IPS DF 19.7 (cell line): ENCODE results near the gene LYRM4.

Source experiments
- DNase-seq: peaks from one replicate; pipeline ENCODE4 v3.0.0-alpha.2; 2013; ENCODE audit warnings: low read depth, low spot score

LYRM4 gene

GRCh38 chr6:5146398-5146797 lies 114.4 kb downstream of the LYRM4 start:
- no peak for DNase-seq

- no peak for DNase-seq
Observed at GRCh38 chr6:5143634-5144311, 117.0 kb downstream of the LYRM4 start.

- no peak for DNase-seq
Observed at GRCh38 chr6:5142915-5143314, 117.8 kb downstream of the LYRM4 start.

GRCh38 chr6:5142131-5142530 lies 118.6 kb downstream of the LYRM4 start:
- no peak for DNase-seq

GRCh38 chr6:5141046-5141445 lies 119.7 kb downstream of the LYRM4 start:
- DNase-seq, result no peak

GRCh38 chr6:5139828-5140771 lies 120.7 kb downstream of the LYRM4 start:
- DNase-seq, result no peak

- DNase-seq, result no peak
Observed at GRCh38 chr6:5138995-5139827, 121.5 kb downstream of the LYRM4 start.

- DNase-seq, result no peak
Observed at GRCh38 chr6:5136851-5137250, 123.9 kb downstream of the LYRM4 start.

GRCh38 chr6:5135788-5136376 lies 124.9 kb downstream of the LYRM4 start:
- no peak for DNase-seq

- DNase-seq, result no peak
Observed at GRCh38 chr6:5133943-5134342, 126.8 kb downstream of the LYRM4 start.

- DNase-seq, result peak; percentile 72
Observed at GRCh38 chr6:5132731-5133130, 128.0 kb downstream of the LYRM4 start.

GRCh38 chr6:5130135-5130866 lies 130.4 kb downstream of the LYRM4 start:
- DNase-seq, result no peak

- DNase-seq, result no peak
Observed at GRCh38 chr6:5128351-5128750, 132.4 kb downstream of the LYRM4 start.

GRCh38 chr6:5127106-5127687 lies 133.6 kb downstream of the LYRM4 start:
- no peak for DNase-seq

- DNase-seq, result no peak
Observed at GRCh38 chr6:5126214-5126613, 134.5 kb downstream of the LYRM4 start.

- DNase-seq, result no peak
Observed at GRCh38 chr6:5125152-5126006, 135.4 kb downstream of the LYRM4 start.

- no peak for DNase-seq
Observed at GRCh38 chr6:5124526-5124925, 136.2 kb downstream of the LYRM4 start.

GRCh38 chr6:5123296-5124143 lies 137.2 kb downstream of the LYRM4 start:
- DNase-seq, result no peak
